GM18858 (cell line): Measurements from ENCODE around the gene CTSE.

Experiments
- ATAC-seq: cut with Tn5 transposase; IDR thresholded peaks from one replicate; pipeline ENCODE4 v1.9.1; 2021; ENCODE audit not compliant: unreplicated experiment

The CTSE gene

GRCh38 chr1:205973377-205974232 is 50.1 kb downstream of the CTSE start:
- ATAC-seq: no peak

GRCh38 chr1:205972491-205973168 is 51.1 kb downstream of the CTSE start:
- no peak for ATAC-seq

- ATAC-seq: no peak
Measured at GRCh38 chr1:205972081-205972480, 51.6 kb downstream of the CTSE start.

GRCh38 chr1:205971082-205971481 is 52.6 kb downstream of the CTSE start:
- ATAC-seq: no peak

GRCh38 chr1:205970486-205970885 is 53.2 kb downstream of the CTSE start:
- ATAC-seq: no peak

- ATAC-seq: no peak
Measured at GRCh38 chr1:205969229-205969628, 54.5 kb downstream of the CTSE start.

- ATAC-seq: no peak
Measured at GRCh38 chr1:205967554-205968335, 56.0 kb downstream of the CTSE start.

- ATAC-seq: no peak
Measured at GRCh38 chr1:205965036-205965884, 58.4 kb downstream of the CTSE start.

GRCh38 chr1:205963352-205964155 is 60.1 kb downstream of the CTSE start:
- ATAC-seq: no peak

- no peak for ATAC-seq
Measured at GRCh38 chr1:205962821-205963221, 60.9 kb downstream of the CTSE start.

- no peak for ATAC-seq
Measured at GRCh38 chr1:205961991-205962820, 61.5 kb downstream of the CTSE start.

- ATAC-seq: no peak
Measured at GRCh38 chr1:205961405-205961804, 62.3 kb downstream of the CTSE start.

GRCh38 chr1:205959789-205960188 is 63.9 kb downstream of the CTSE start:
- no peak for ATAC-seq
